Spleen (tissue), 11 donors: ENCODE measurements around the gene STAG3. TPM values are rescaled to one million over a fixed set of nuclear protein-coding genes. Genes with fewer than 3 reads are reported as not detected.

ENCODE experiments used
- DNase-seq: peaks from one replicate; pipeline ENCODE4 v3.0.0-alpha.2; 2020
- H3K27ac ChIP-seq, 8 donors: fragments of 200-600 bp; sonication (generic) in 7 of 8; 1 replicate in 4 of 8; 2 replicates in 4 of 8; pipeline versions ENCODE4 v1.5.0 to v1.8.0; 2016 to 2021; ENCODE audit warnings: inconsistent platforms in 4 of 8, mild to moderate bottlenecking in 4 of 8, moderate library complexity in 1 of 8
- H3K27me3 ChIP-seq, 7 donors: fragments of 200-600 bp; sonication (generic) in 6 of 7; replicated peaks in 1 of 7; 1 replicate in 4 of 7; 2 replicates in 3 of 7; pipeline versions ENCODE4 v1.5.0 to v1.8.0; 2016 to 2021; ENCODE audit warnings: inconsistent platforms in 3 of 7, mild to moderate bottlenecking in 1 of 7
- H3K36me3 ChIP-seq, 6 donors: fragments of 200-600 bp; sonication (generic) in 5 of 6; 1 replicate in 4 of 6; 2 replicates in 2 of 6; pipeline versions ENCODE4 v1.5.0 to v1.8.0; 2016 to 2021; ENCODE audit warnings: inconsistent platforms in 2 of 6
- H3K4me1 ChIP-seq, 6 donors: fragments of 200-600 bp; sonication (generic) in 5 of 6; 1 replicate in 3 of 6; 2 replicates in 3 of 6; pipeline versions ENCODE4 v1.5.0 to v1.8.0; 2016 to 2021; ENCODE audit warnings: inconsistent platforms in 3 of 6
- H3K4me3 ChIP-seq, 8 donors: fragments of 200-600 bp; sonication (generic) in 7 of 8; 1 replicate in 4 of 8; 2 replicates in 4 of 8; pipeline versions ENCODE4 v1.5.0 to v1.8.0; 2016 to 2021; ENCODE audit warnings: inconsistent platforms in 4 of 8, mild to moderate bottlenecking in 4 of 8, moderate library complexity in 2 of 8
- H3K9me3 ChIP-seq, 8 donors: fragments of 200-600 bp; sonication (generic) in 7 of 8; 1 replicate in 4 of 8; 2 replicates in 4 of 8; pipeline versions ENCODE4 v1.5.0 to v1.8.0; 2016 to 2021; ENCODE audit warnings: inconsistent platforms in 4 of 8
- POLR2A ChIP-seq, 3 donors: fragments of 450-650 bp; IDR thresholded peaks; one replicate each; pipeline ENCODE4 v1.5.1; 2017; ENCODE audit warnings: antibody characterized with exemption in 3 of 3, mild to moderate bottlenecking in 1 of 3
- POLR2AphosphoS5 ChIP-seq, 3 donors: sonication (generic); formaldehyde crosslinking; IDR thresholded peaks; one replicate each; pipeline ENCODE4 v1.5.1; 2017; ENCODE audit warnings: antibody characterized with exemption in 3 of 3
- WGBS, 5 donors: extraction: QIAGEN DNeasy Blood & Tissue Kit in 3 of 5; methylation state at CpG; one replicate each; pipeline versions ENCODE4 v1.1.5 to v1.1.7; 2013 to 2018; 5-methylcytosine and 5-hydroxymethylcytosine counted together
- intact Hi-C: fragments of 100-400 bp; cut with DNase I; formaldehyde crosslinking; loops from one replicate; pipeline ENCODE4 v1.15.0; 2023; ENCODE audit warnings: low total_unique reads
- polyA plus RNA-seq, 3 donors: library from polyadenylated mRNA; stranded (reverse); fragments of 200-250 nt; gene quantifications; one replicate each; pipeline ENCODE4 v1.2.1, GENCODE V29; 2013
- total RNA-seq, 7 donors: library from RNA; depleted of rRNA in 3 of 7; stranded (reverse); fragments of >200 nt in 3 of 7; fragmentation: NEBNext Ultra II Directional in 4 of 7; extraction: Animal tissue kit (Norgen Biotek cat#: 25700) in 4 of 7; gene quantifications; one replicate each; pipeline versions ENCODE4 v1.1.0 to v1.2.1, GENCODE V29; 2016 to 2021
- TF ChIP-seq, protein P1 (sequence below), 11 experiments: fragments of 200-600 bp in 7 of 11; fragments of 450-650 bp in 4 of 11; sonication (generic) in 4 of 11; IDR thresholded peaks in 8 of 11; conservative IDR thresholded peaks in 3 of 11; 1 replicate in 7 of 11; 2 replicates in 4 of 11; pipeline versions ENCODE4 v1.4.0 to v1.8.0; 2016 to 2021; ENCODE audit warnings: antibody characterized with exemption in 11 of 11, inconsistent platforms in 4 of 11, mild to moderate bottlenecking in 1 of 11
- donor health status: healthy with polysubstance abuse.
- donor health status: DM: no; HTN: no; CAD: no; lungs with moderate emphysema.
- donor health status: DM: no; HTN: no; CAD: no.
- donor health status: Bipolar disorder and iron deficiency.
- donor health status: healthy.
- donor health status: DM: no; HTN: no; CAD: no.
- donor health status: DM: yes; HTN: yes; CAD: no.

Gene STAG3
- total and polyA plus RNA-seq, 10 donors = 8.0 to 123 (median 40.4) TPM

DNA sequence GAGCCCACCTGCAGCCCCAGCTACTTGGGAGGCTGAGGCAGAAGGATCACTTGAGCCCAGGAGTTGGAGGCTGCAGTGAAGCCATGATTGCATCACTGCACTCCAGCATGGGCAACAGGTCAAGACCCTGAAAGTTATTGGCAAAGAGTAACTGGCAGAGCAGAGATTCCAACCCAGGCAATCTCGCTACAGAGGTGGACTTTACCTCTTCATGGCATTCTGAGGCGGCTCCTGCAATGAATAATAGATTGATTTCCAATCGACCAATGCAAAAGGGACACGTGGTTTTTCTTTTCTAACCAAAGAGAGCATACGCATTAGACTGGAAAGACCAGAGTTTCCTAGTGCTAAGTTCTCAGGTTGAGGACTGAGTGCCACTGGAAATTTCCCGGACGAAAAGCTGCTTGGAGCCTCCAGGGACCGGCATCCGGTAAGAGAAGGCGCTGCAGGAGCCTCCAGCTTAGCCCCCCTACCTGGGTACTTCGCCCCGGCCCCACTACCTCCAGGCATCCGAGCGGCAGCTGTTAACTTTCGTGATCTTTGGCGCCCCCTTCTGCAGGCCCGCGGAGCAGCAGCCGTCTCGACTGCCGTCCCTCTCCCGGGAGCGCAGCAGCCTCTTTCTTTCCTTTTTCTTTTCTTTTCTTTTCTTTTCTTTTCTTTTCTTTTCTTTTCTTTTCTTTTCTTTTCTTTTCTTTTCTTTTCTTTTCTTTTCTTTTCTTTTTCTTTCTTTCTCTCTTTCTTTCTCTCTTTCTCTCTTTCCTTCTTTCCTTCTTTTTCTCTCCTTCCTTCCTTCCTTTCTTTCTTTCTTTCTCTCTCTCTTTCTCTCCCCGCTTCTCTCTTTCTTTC is 46.9 kb upstream of the STAG3 start:
- H3K9me3 ChIP-seq = no peaks in the 10 kb centered on the region
- TF ChIP-seq POLR2A (IDR thresholded peaks at IDR 0.05) (no peak), POLR2AphosphoS5 (IDR thresholded peaks at IDR 0.05) (peak; percentile 34 to 69 (median 56))
- TF ChIP-seq, protein P1, sequence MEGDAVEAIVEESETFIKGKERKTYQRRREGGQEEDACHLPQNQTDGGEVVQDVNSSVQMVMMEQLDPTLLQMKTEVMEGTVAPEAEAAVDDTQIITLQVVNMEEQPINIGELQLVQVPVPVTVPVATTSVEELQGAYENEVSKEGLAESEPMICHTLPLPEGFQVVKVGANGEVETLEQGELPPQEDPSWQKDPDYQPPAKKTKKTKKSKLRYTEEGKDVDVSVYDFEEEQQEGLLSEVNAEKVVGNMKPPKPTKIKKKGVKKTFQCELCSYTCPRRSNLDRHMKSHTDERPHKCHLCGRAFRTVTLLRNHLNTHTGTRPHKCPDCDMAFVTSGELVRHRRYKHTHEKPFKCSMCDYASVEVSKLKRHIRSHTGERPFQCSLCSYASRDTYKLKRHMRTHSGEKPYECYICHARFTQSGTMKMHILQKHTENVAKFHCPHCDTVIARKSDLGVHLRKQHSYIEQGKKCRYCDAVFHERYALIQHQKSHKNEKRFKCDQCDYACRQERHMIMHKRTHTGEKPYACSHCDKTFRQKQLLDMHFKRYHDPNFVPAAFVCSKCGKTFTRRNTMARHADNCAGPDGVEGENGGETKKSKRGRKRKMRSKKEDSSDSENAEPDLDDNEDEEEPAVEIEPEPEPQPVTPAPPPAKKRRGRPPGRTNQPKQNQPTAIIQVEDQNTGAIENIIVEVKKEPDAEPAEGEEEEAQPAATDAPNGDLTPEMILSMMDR (IDR thresholded peaks at IDR 0.05 in 8 of 11, conservative IDR thresholded peaks at IDR 0.05 in 3 of 11) = peak; percentile 75 to 97 (median 90)
- no peaks in the 10 kb centered on the region for H3K27me3 ChIP-seq
- H3K27ac ChIP-seq = no peak overlapping the region
- peaks cover 17 to 47% (median 30%) of the 10 kb centered on the region in 6 donors for H3K4me1 ChIP-seq
- WGBS, 5 donors = 12 to 16% (median 14%) methylated on average over 24 of the region's 24 CpGs
- DNase-seq = peak; percentile 94
- no peaks in the 10 kb centered on the region for H3K36me3 ChIP-seq
- peak overlapping the region in 1 of 8 donors; percentile 31 for H3K4me3 ChIP-seq
- intact Hi-C loops = loop anchor here (10.0 kb wide), 2 partner anchors 94 to 214 kb away; no protein-coding TSS in a partner anchor

DNA sequence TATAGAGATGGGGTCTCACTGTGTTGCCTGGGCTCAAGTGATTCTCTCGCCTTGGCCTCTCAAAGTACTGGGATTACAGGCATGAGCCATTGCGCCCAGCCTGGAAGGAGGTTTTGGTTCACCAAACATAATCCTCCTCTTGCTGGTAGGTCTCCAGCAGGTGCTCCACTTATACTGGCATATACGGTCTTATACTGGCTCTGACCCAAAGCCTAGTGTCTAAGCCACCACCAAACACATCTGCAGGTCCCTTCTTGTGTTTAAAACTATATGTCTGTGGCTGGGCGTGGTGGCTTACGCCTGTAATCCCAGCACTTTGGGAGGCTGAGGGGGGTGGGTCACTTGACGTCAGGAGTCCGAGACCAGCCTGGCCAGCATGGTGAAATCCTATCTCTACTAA is 45.6 kb upstream of the STAG3 start:
- Histone ChIP-seq H3K36me3 (no peaks in the 10 kb centered on the region), H3K4me1 (peaks cover 13 to 39% (median 23%) of the 10 kb centered on the region in 6 donors), H3K4me3 (no peak overlapping the region), H3K27me3 (no peaks in the 10 kb centered on the region), H3K27ac (no peak overlapping the region), H3K9me3 (no peaks in the 10 kb centered on the region)
- no peak for TF ChIP-seq POLR2AphosphoS5 (IDR thresholded peaks at IDR 0.05)
- TF ChIP-seq, protein P1 (IDR thresholded peaks at IDR 0.05 in 8 of 11, conservative IDR thresholded peaks at IDR 0.05 in 3 of 11) = no peak
- TF ChIP-seq POLR2A (IDR thresholded peaks at IDR 0.05) = no peak
- intact Hi-C loops = loop anchor here (10.0 kb wide), 2 partner anchors 93 to 213 kb away; no protein-coding TSS in a partner anchor
- peak; percentile 69 for DNase-seq
- WGBS, 5 donors = 60 to 74% (median 69%) methylated on average over 7 of the region's 7 CpGs

GRCh38 chr7:100132697-100133151 is 45.0 kb upstream of the STAG3 start:
- no peaks in the 10 kb centered on the region for H3K9me3 ChIP-seq
- peak; percentile 88 for DNase-seq
- intact Hi-C loops = loop anchor here (10.0 kb wide), 2 partner anchors 92 to 212 kb away; no protein-coding TSS in a partner anchor
- no peak overlapping the region for H3K4me3 ChIP-seq
- peaks cover 13 to 36% (median 21%) of the 10 kb centered on the region in 6 donors for H3K4me1 ChIP-seq
- no peaks in the 10 kb centered on the region for H3K36me3 ChIP-seq
- TF ChIP-seq, protein P1 (IDR thresholded peaks at IDR 0.05 in 8 of 11, conservative IDR thresholded peaks at IDR 0.05 in 3 of 11) = peak; percentile 75 to 96 (median 92)
- TF ChIP-seq POLR2A (IDR thresholded peaks at IDR 0.05) (no peak), POLR2AphosphoS5 (IDR thresholded peaks at IDR 0.05) (peak in 1 of 3 donors; percentile 67)
- no peak overlapping the region for H3K27ac ChIP-seq
- no peaks in the 10 kb centered on the region for H3K27me3 ChIP-seq
- WGBS, 5 donors = 28 to 39% (median 30%) methylated on average over 3 of the region's 3 CpGs
